Neural progenitor cell (in vitro differentiated cells): Measurements from ENCODE around the gene PDE7B.

Source experiments
- EZH2 ChIP-seq: fragments of 200-600 bp; sonication (generic); IDR thresholded peaks from 2 replicates; pipeline ENCODE4 v1.6.1; 2017; ENCODE audit warnings: antibody characterized with exemption, mild to moderate bottlenecking, moderate library complexity
- TF ChIP-seq, protein P1 (sequence below): fragments of 200-600 bp; sonication (generic); IDR thresholded peaks from 2 replicates; pipeline ENCODE4 v1.5.1; 2017; ENCODE audit warnings: antibody characterized with exemption, mild to moderate bottlenecking

DNA sequence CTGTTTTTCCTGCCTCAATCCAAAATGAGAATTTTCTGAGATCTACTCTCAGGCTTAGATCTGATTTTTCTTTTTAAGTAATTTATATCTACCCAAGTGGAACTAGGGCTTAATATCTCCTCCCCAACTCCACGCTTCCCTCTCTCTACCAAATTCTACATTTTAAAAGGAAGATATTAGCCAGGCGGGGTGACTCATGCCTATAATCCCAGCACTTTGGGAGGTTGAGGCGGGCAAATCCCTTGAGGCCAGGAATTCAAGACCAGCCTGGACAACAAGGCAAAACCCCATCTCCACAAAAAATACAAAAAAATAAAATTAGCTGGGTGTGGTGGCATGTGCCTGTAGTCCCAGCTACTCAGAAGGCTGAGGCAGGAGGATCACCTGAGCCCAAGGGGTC lies 337.6 kb downstream of the PDE7B start:
- no peak for TF ChIP-seq EZH2
- TF ChIP-seq, protein P1, sequence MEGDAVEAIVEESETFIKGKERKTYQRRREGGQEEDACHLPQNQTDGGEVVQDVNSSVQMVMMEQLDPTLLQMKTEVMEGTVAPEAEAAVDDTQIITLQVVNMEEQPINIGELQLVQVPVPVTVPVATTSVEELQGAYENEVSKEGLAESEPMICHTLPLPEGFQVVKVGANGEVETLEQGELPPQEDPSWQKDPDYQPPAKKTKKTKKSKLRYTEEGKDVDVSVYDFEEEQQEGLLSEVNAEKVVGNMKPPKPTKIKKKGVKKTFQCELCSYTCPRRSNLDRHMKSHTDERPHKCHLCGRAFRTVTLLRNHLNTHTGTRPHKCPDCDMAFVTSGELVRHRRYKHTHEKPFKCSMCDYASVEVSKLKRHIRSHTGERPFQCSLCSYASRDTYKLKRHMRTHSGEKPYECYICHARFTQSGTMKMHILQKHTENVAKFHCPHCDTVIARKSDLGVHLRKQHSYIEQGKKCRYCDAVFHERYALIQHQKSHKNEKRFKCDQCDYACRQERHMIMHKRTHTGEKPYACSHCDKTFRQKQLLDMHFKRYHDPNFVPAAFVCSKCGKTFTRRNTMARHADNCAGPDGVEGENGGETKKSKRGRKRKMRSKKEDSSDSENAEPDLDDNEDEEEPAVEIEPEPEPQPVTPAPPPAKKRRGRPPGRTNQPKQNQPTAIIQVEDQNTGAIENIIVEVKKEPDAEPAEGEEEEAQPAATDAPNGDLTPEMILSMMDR = no peak
